ENCODE results near the gene DNASE2B. TPM values are rescaled to one million over a fixed set of nuclear protein-coding genes. Genes with fewer than 3 reads are reported as not detected.

DNASE2B gene
- total RNA-seq, 1 donor from 2014 or later, result not detected

GRCh38 chr1:84366786-84367185 is 31.5 kb upstream of the DNASE2B start:
- no peak for ATAC-seq (ENCODE audit: low read depth)
- CTCF ChIA-PET, result no interaction called here
- no peak overlapping the region for H3K27ac Mint-ChIP-seq
- intact Hi-C loops (cut with micrococcal nuclease), result no loop called here
- no peaks in the 10 kb centered on the region for H3K36me3 Mint-ChIP-seq (ENCODE audit: low read depth)
- H3K4me3 Mint-ChIP-seq, result no peak overlapping the region
- POLR2A ChIA-PET, result no interaction called here
- TF ChIP-seq, protein P1, sequence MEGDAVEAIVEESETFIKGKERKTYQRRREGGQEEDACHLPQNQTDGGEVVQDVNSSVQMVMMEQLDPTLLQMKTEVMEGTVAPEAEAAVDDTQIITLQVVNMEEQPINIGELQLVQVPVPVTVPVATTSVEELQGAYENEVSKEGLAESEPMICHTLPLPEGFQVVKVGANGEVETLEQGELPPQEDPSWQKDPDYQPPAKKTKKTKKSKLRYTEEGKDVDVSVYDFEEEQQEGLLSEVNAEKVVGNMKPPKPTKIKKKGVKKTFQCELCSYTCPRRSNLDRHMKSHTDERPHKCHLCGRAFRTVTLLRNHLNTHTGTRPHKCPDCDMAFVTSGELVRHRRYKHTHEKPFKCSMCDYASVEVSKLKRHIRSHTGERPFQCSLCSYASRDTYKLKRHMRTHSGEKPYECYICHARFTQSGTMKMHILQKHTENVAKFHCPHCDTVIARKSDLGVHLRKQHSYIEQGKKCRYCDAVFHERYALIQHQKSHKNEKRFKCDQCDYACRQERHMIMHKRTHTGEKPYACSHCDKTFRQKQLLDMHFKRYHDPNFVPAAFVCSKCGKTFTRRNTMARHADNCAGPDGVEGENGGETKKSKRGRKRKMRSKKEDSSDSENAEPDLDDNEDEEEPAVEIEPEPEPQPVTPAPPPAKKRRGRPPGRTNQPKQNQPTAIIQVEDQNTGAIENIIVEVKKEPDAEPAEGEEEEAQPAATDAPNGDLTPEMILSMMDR (IDR thresholded peaks at IDR 0.05), result no peak
- H3K27me3 Mint-ChIP-seq, result no peaks in the 10 kb centered on the region
- DNase-seq, result no peak
- no peaks in the 10 kb centered on the region for H3K4me1 Mint-ChIP-seq
- H3K9me3 Mint-ChIP-seq, result no peaks in the 10 kb centered on the region

DNA sequence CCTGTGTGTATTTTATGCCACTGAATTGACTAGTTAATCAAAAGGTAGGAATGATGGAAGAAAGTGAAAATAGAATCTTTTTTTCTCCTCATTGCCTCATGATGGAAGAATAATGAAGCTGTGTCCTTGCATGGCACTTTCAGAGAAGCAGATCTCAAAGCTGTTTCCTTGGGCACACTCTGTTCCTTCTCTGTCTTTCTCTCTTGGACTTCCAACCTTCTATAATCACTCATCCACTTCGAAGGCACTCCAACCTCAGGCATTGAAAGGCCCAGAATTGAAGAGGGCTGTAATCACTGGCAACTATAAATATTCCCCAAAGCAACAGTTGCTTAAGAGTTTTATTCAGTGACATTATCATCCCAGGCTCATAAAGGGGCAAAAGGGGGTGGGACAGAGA is 31.1 kb upstream of the DNASE2B start:
- H3K36me3 Mint-ChIP-seq (ENCODE audit: low read depth), result no peaks in the 10 kb centered on the region
- CTCF ChIA-PET, result no interaction called here
- DNase-seq (no peak), ATAC-seq (ENCODE audit: low read depth) (no peak)
- no peaks in the 10 kb centered on the region for H3K9me3 Mint-ChIP-seq
- POLR2A ChIA-PET, result no interaction called here
- no peaks in the 10 kb centered on the region for H3K27me3 Mint-ChIP-seq
- no peak overlapping the region for H3K27ac Mint-ChIP-seq
- no peaks in the 10 kb centered on the region for H3K4me1 Mint-ChIP-seq
- intact Hi-C loops (cut with micrococcal nuclease), result no loop called here
- TF ChIP-seq, protein P1 (IDR thresholded peaks at IDR 0.05), result no peak
- H3K4me3 Mint-ChIP-seq, result no peak overlapping the region

GRCh38 chr1:84368441-84368840 is 29.8 kb upstream of the DNASE2B start:
- no peaks in the 10 kb centered on the region for H3K36me3 Mint-ChIP-seq (ENCODE audit: low read depth)
- intact Hi-C loops (cut with micrococcal nuclease), result no loop called here
- H3K4me3 Mint-ChIP-seq, result no peak overlapping the region
- ATAC-seq (ENCODE audit: low read depth), result no peak
- ChIA-PET POLR2A (no interaction called here), CTCF (no interaction called here)
- no peaks in the 10 kb centered on the region for H3K27me3 Mint-ChIP-seq
- no peaks in the 10 kb centered on the region for H3K4me1 Mint-ChIP-seq
- H3K27ac Mint-ChIP-seq, result no peak overlapping the region
- H3K9me3 Mint-ChIP-seq, result no peaks in the 10 kb centered on the region
- TF ChIP-seq, protein P1 (IDR thresholded peaks at IDR 0.05), result no peak
- no peak for DNase-seq

DNA sequence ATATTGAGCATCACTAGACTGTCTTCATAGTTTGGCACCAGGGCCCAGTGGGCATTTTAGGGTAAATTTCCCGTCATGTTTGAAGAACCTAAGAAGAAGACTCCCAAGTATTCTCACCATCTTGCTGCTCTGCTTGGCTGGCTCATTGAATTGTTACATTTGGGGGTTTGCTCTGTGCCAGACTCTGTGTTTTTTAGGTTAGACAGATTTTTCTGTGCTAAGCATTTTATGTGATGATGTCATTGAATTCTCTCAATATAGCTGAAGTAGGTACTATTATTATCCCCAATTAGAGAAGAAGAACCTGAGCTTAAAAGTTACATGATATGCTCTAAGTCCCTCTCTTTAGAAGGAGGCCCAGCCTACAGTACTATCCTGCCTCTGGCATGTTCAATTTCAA is 28.0 kb upstream of the DNASE2B start:
- Mint-ChIP-seq H3K9me3 (no peaks in the 10 kb centered on the region), H3K27me3 (peaks cover 3% of the 10 kb centered on the region), H3K4me3 (no peak overlapping the region), H3K27ac (no peak overlapping the region), H3K36me3 (ENCODE audit: low read depth) (no peaks in the 10 kb centered on the region), H3K4me1 (no peaks in the 10 kb centered on the region)
- TF ChIP-seq, protein P1 (IDR thresholded peaks at IDR 0.05), result no peak
- intact Hi-C loops (cut with micrococcal nuclease), result no loop called here
- ATAC-seq (ENCODE audit: low read depth) (no peak), DNase-seq (no peak)
- ChIA-PET CTCF (no interaction called here), POLR2A (no interaction called here)

- DNase-seq (no peak), ATAC-seq (ENCODE audit: low read depth) (no peak)
- intact Hi-C loops (cut with micrococcal nuclease), result no loop called here
- Mint-ChIP-seq H3K27me3 (peaks cover 3% of the 10 kb centered on the region), H3K27ac (no peak overlapping the region), H3K9me3 (no peaks in the 10 kb centered on the region), H3K4me3 (no peak overlapping the region), H3K36me3 (ENCODE audit: low read depth) (no peaks in the 10 kb centered on the region), H3K4me1 (no peaks in the 10 kb centered on the region)
- TF ChIP-seq, protein P1 (IDR thresholded peaks at IDR 0.05), result no peak
- ChIA-PET POLR2A (no interaction called here), CTCF (no interaction called here)
These were observed 27.4 kb upstream of the DNASE2B start for GRCh38 chr1:84370831-84371394.
